HEK293 (cell line): ENCODE measurements around the gene TPO.

Experiments
- CTCF ChIA-PET: fragments of 350-600 bp; formaldehyde crosslinking; extraction: SDS; loops from one replicate; lab custom pipeline; 2021; ENCODE audit warnings: antibody characterized with exemption; lab: Yijun Ruan, JAX
- POLR2A ChIA-PET: fragments of 300-600 bp; formaldehyde crosslinking; extraction: SDS; loops from one replicate; lab custom pipeline; 2020; ENCODE audit warnings: antibody characterized with exemption, inconsistent platforms; lab: Yijun Ruan, JAX
- H3K27ac ChIP-seq: fragments of 200-500 bp; sonication (Bioruptor generic); 2 replicates; pipeline ENCODE4 v1.5.1; 2014; ENCODE audit warnings: low read depth, low read length, control low read depth, inconsistent platforms; ENCODE audit errors: extremely low read depth
- H3K36me3 ChIP-seq, 2 experiments: fragments of 200-500 bp in 1 of 2; sonication (Bioruptor generic) in 1 of 2; 1 replicate in 1 of 2; 2 replicates in 1 of 2; pipeline ENCODE4 v1.5.1; 2014 to 2017; ENCODE audit warnings: inconsistent platforms in 2 of 2, low read length in 2 of 2; ENCODE audit not compliant: control insufficient read depth in 2 of 2, insufficient read depth in 1 of 2
- H3K4me1 ChIP-seq: fragments of 200-500 bp; sonication (Bioruptor generic); 2 replicates; pipeline ENCODE4 v1.5.1; 2014; ENCODE audit warnings: mild to moderate bottlenecking, low read length, inconsistent platforms; ENCODE audit not compliant: control insufficient read depth, insufficient read depth
- H3K4me3 ChIP-seq: 2 replicates; pipeline ENCODE4 v1.5.1; 2011; ENCODE audit warnings: low read depth, mild to moderate bottlenecking, control low read depth, low read length, moderate library complexity
- H3K9me3 ChIP-seq: fragments of 200-500 bp; sonication (Bioruptor generic); 2 replicates; pipeline ENCODE4 v1.5.1; 2014; ENCODE audit warnings: low read depth, low read length, inconsistent platforms; ENCODE audit not compliant: control insufficient read depth, insufficient read depth
- GLIS2 ChIP-seq: fragments of 450-650 bp; formaldehyde crosslinking; IDR thresholded peaks from 2 replicates; pipeline ENCODE4 v1.5.1; 2016; ENCODE audit warnings: missing biosample characterization, missing genetic modification characterization
- KLF1 ChIP-seq: fragments of 450-650 bp; formaldehyde crosslinking; IDR thresholded peaks from 2 replicates; pipeline ENCODE4 v1.5.1; 2016; ENCODE audit warnings: missing biosample characterization, missing genetic modification characterization
- OVOL3 ChIP-seq: fragments of 450-650 bp; formaldehyde crosslinking; IDR thresholded peaks from 2 replicates; pipeline ENCODE4 v1.5.1; 2016; ENCODE audit warnings: missing biosample characterization, missing genetic modification characterization
- PATZ1 ChIP-seq: fragments of 450-650 bp; formaldehyde crosslinking; IDR thresholded peaks from 2 replicates; pipeline ENCODE4 v1.5.1; 2016; ENCODE audit warnings: missing biosample characterization, missing genetic modification characterization
- PBX3 ChIP-seq: sonication (generic); formaldehyde crosslinking; IDR thresholded peaks from 2 replicates; pipeline ENCODE4 v1.8.1; 2022; ENCODE audit warnings: mild to moderate bottlenecking, moderate library complexity, missing genetic modification reagents
- PRDM1 ChIP-seq: fragments of 450-650 bp; formaldehyde crosslinking; IDR thresholded peaks from 2 replicates; pipeline ENCODE4; 2016; ENCODE audit warnings: missing biosample characterization, missing genetic modification characterization
- REPIN1 ChIP-seq: fragments of 450-650 bp; formaldehyde crosslinking; IDR thresholded peaks from 2 replicates; pipeline ENCODE4 v1.5.1; 2017; ENCODE audit warnings: missing biosample characterization, missing genetic modification characterization, low read depth
- ZBTB20 ChIP-seq: fragments of 450-650 bp; formaldehyde crosslinking; IDR thresholded peaks from 2 replicates; pipeline ENCODE4 v1.5.1; 2016; ENCODE audit warnings: missing biosample characterization, missing genetic modification characterization
- ZBTB44 ChIP-seq: fragments of 450-650 bp; IDR thresholded peaks from 2 replicates; pipeline ENCODE4 v1.5.1; 2018; ENCODE audit warnings: missing biosample characterization, mild to moderate bottlenecking, missing genetic modification characterization
- ZFP69B ChIP-seq: fragments of 450-650 bp; formaldehyde crosslinking; IDR thresholded peaks from 2 replicates; pipeline ENCODE4 v1.5.1; 2016; ENCODE audit warnings: missing biosample characterization, missing genetic modification characterization
- ZNF121 ChIP-seq: fragments of 450-650 bp; formaldehyde crosslinking; IDR thresholded peaks from 2 replicates; pipeline ENCODE4 v1.5.1; 2016; ENCODE audit warnings: missing biosample characterization, missing genetic modification characterization
- ZNF18 ChIP-seq: fragments of 450-650 bp; formaldehyde crosslinking; IDR thresholded peaks from 2 replicates; pipeline ENCODE4 v1.5.1; 2016; ENCODE audit warnings: missing biosample characterization, missing genetic modification characterization
- ZNF2 ChIP-seq: fragments of 450-650 bp; formaldehyde crosslinking; IDR thresholded peaks from 2 replicates; pipeline ENCODE4 v1.5.1; 2016; ENCODE audit warnings: missing biosample characterization, missing genetic modification characterization
- ZNF274 ChIP-seq, 2 experiments: fragments of 200-500 bp in 1 of 2; fragments of 450-650 bp in 1 of 2; sonication (Bioruptor generic) in 1 of 2; formaldehyde crosslinking in 1 of 2; IDR thresholded peaks; 2 replicates each; pipeline versions ENCODE4 v1.5.1 to v1.6.1; 2014 to 2016; ENCODE audit warnings: borderline replicate concordance in 1 of 2, inconsistent platforms in 1 of 2, low read length in 1 of 2, missing biosample characterization in 1 of 2, missing genetic modification characterization in 1 of 2
- ZNF362 ChIP-seq: fragments of 450-650 bp; formaldehyde crosslinking; IDR thresholded peaks from 2 replicates; pipeline ENCODE4 v1.5.1; 2016; ENCODE audit warnings: missing biosample characterization, missing genetic modification characterization
- ZNF391 ChIP-seq: fragments of 450-650 bp; formaldehyde crosslinking; IDR thresholded peaks from 2 replicates; pipeline ENCODE4 v1.5.1; 2016; ENCODE audit warnings: low read depth, missing biosample characterization, missing genetic modification characterization, borderline replicate concordance
- ZNF529 ChIP-seq: fragments of 450-650 bp; formaldehyde crosslinking; IDR thresholded peaks from 2 replicates; pipeline ENCODE4 v1.5.1; 2017; ENCODE audit warnings: missing genetic modification characterization, missing biosample characterization; ENCODE audit not compliant: insufficient replicate concordance
- ZNF555 ChIP-seq: fragments of 450-650 bp; formaldehyde crosslinking; conservative IDR thresholded peaks from 2 replicates; pipeline ENCODE4 v1.5.1; 2017; ENCODE audit warnings: missing biosample characterization, mild to moderate bottlenecking, missing genetic modification characterization, inconsistent platforms
- ZNF558 ChIP-seq: fragments of 450-650 bp; formaldehyde crosslinking; IDR thresholded peaks from 2 replicates; pipeline ENCODE4 v1.5.1; 2016; ENCODE audit warnings: missing biosample characterization, missing genetic modification characterization
- ZNF596 ChIP-seq: fragments of 450-650 bp; IDR thresholded peaks from 2 replicates; pipeline ENCODE4 v1.5.0; 2018; ENCODE audit warnings: missing biosample characterization, mild to moderate bottlenecking, missing genetic modification characterization, moderate library complexity
- ZNF670 ChIP-seq: fragments of 450-650 bp; formaldehyde crosslinking; IDR thresholded peaks from 2 replicates; pipeline ENCODE4 v1.5.1; 2016; ENCODE audit warnings: missing biosample characterization, missing genetic modification characterization, low read depth
- ZNF677 ChIP-seq: fragments of 450-650 bp; IDR thresholded peaks from 2 replicates; pipeline ENCODE4 v1.5.0; 2018; ENCODE audit warnings: missing biosample characterization, mild to moderate bottlenecking, missing genetic modification characterization, moderate library complexity
- ZNF701 ChIP-seq: fragments of 450-650 bp; formaldehyde crosslinking; IDR thresholded peaks from 2 replicates; pipeline ENCODE4 v1.5.1; 2016; ENCODE audit warnings: missing biosample characterization, missing genetic modification characterization
- ZSCAN16 ChIP-seq: fragments of 450-650 bp; formaldehyde crosslinking; IDR thresholded peaks from 2 replicates; pipeline ENCODE4 v1.5.1; 2016; ENCODE audit warnings: missing biosample characterization, missing genetic modification characterization

Gene TPO

GRCh38 chr2:1509271-1510065 lies 96.2 kb downstream of the TPO start:
- ChIA-PET CTCF (no interaction called here), POLR2A (no interaction called here)
- H3K36me3 ChIP-seq, result no peaks in the 10 kb centered on the region
- H3K4me1 ChIP-seq, result no peaks in the 10 kb centered on the region
- TF ChIP-seq KLF1 (peak; percentile 99), REPIN1 (tag by site-specific recombination) (no peak), PATZ1 (tag by site-specific recombination) (no peak), ZNF677 (no peak), ZBTB20 (no peak)
- no peaks in the 10 kb centered on the region for H3K9me3 ChIP-seq
- H3K4me3 ChIP-seq, result no peak overlapping the region
- no peak overlapping the region for H3K27ac ChIP-seq

- no peaks in the 10 kb centered on the region for H3K9me3 ChIP-seq
- H3K4me1 ChIP-seq, result no peaks in the 10 kb centered on the region
- POLR2A ChIA-PET, result no interaction called here
- no peak for TF ChIP-seq ZSCAN16 (tag by site-specific recombination)
- no peak for TF ChIP-seq ZNF670 (tag by site-specific recombination)
- no peak for TF ChIP-seq ZFP69B (tag by site-specific recombination)
- TF ChIP-seq ZNF555 (tag by site-specific recombination), result no peak
- no peak for TF ChIP-seq ZNF596 (tag by site-specific recombination)
- no peaks in the 10 kb centered on the region for H3K36me3 ChIP-seq
- CTCF ChIA-PET, result no interaction called here
- H3K4me3 ChIP-seq, result no peak overlapping the region
- no peak overlapping the region for H3K27ac ChIP-seq
Measured at GRCh38 chr2:1510176-1510575, 96.9 kb downstream of the TPO start.

- POLR2A ChIA-PET, result no interaction called here
- no peak overlapping the region for H3K27ac ChIP-seq
- no peak overlapping the region for H3K4me3 ChIP-seq
- no peaks in the 10 kb centered on the region for H3K4me1 ChIP-seq
- no peaks in the 10 kb centered on the region for H3K9me3 ChIP-seq
- CTCF ChIA-PET, result no interaction called here
- no peaks in the 10 kb centered on the region for H3K36me3 ChIP-seq
- TF ChIP-seq KLF1 (no peak), GLIS2 (tag by site-specific recombination) (no peak), ZNF701 (tag by site-specific recombination) (no peak), PRDM1 (tag by site-specific recombination) (no peak), ZNF274 (IDR thresholded peaks at IDR 0.05; ENCODE audit: low read length) (no peak), ZNF274 (tag by site-specific recombination; IDR thresholded peaks at IDR 0.05; ENCODE audit: borderline replicate concordance) (no peak), ZNF18 (no peak), ZNF362 (tag by site-specific recombination) (no peak), ZNF529 (tag by site-specific recombination) (no peak), ZNF2 (tag by site-specific recombination) (no peak), PBX3 (CRISPR knock-in tag) (no peak), ZNF391 (tag by site-specific recombination) (no peak), ZBTB44 (tag by site-specific recombination) (no peak), ZNF121 (tag by site-specific recombination) (no peak), OVOL3 (tag by site-specific recombination) (no peak), ZNF558 (tag by site-specific recombination) (no peak)
Measured at GRCh38 chr2:1511455-1511854, 98.2 kb downstream of the TPO start.
